ENCODE results near the gene MAGEF1.

Gene MAGEF1

GRCh38 chr3:184688251-184688881, 23.5 kb downstream of the MAGEF1 start:
- DNase-seq, result no peak

- DNase-seq, result no peak
Observed at GRCh38 chr3:184687363-184688015, 24.4 kb downstream of the MAGEF1 start.

- no peak for DNase-seq
Observed at GRCh38 chr3:184685646-184686045, 26.2 kb downstream of the MAGEF1 start.

GRCh38 chr3:184685055-184685454, 26.8 kb downstream of the MAGEF1 start:
- DNase-seq, result no peak

- no peak for DNase-seq
Observed at GRCh38 chr3:184683900-184684560, 27.8 kb downstream of the MAGEF1 start.

- no peak for DNase-seq
Observed at GRCh38 chr3:184683234-184683633, 28.6 kb downstream of the MAGEF1 start.

- no peak for DNase-seq
Observed at GRCh38 chr3:184682671-184683070, 29.2 kb downstream of the MAGEF1 start.

GRCh38 chr3:184680385-184681345, 31.2 kb downstream of the MAGEF1 start:
- DNase-seq, result no peak

- no peak for DNase-seq
Observed at GRCh38 chr3:184679056-184679816, 32.6 kb downstream of the MAGEF1 start.

- no peak for DNase-seq
Observed at GRCh38 chr3:184678317-184679055, 33.4 kb downstream of the MAGEF1 start.

- no peak for DNase-seq
Observed at GRCh38 chr3:184677344-184678316, 34.2 kb downstream of the MAGEF1 start.

- no peak for DNase-seq
Observed at GRCh38 chr3:184676927-184677326, 34.9 kb downstream of the MAGEF1 start.

GRCh38 chr3:184674626-184675025, 37.2 kb downstream of the MAGEF1 start:
- no peak for DNase-seq

GRCh38 chr3:184672977-184673870, 38.6 kb downstream of the MAGEF1 start:
- no peak for DNase-seq

- DNase-seq, result no peak
Observed at GRCh38 chr3:184672335-184672734, 39.5 kb downstream of the MAGEF1 start.

- DNase-seq, result no peak
Observed at GRCh38 chr3:184670091-184670602, 41.7 kb downstream of the MAGEF1 start.

GRCh38 chr3:184669578-184669977, 42.3 kb downstream of the MAGEF1 start:
- no peak for DNase-seq

GRCh38 chr3:184666442-184666841, 45.4 kb downstream of the MAGEF1 start:
- DNase-seq, result no peak

- no peak for DNase-seq
Observed at GRCh38 chr3:184665101-184665500, 46.8 kb downstream of the MAGEF1 start.

All from activated CD8-positive, alpha-beta memory T cell treated with anti-CD3 and anti-CD28 coated beads, Interleukin-2, amount 50 U/mL, for 48 hours (primary cell).